ENCODE measurements around the gene NAALAD2.
"Not testable (repeated sequence)": the region's sequence is repeated elsewhere in the genome, so short reads cannot be mapped to it uniquely, and the experiment has no call there.

NAALAD2 gene

DNA sequence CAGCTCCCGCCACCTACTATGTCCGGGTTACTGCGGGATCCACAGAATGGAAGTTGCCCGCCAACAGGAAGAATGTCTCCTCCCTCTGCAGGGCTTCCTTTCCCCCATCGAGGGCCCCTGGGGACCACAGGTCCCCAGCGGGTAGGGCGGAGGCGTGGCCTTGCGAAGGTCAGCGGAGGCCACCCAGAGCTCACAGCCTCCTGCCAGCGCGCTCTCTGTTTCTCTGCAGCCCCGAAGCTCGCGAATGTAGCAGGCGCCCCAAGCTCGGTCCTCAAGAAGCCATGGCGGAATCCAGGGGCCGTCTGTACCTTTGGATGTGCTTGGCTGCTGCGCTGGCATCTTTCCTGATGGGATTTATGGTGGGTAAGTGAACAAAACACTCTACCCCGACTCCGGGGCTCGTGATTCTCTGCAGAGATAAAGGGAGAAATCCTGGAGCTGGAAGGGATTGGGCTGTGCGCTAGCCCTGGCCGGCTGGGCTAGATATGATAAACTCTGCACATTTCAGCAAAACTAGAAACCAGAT is at the start of gene NAALAD2:
Gene NAALAD2 (plus strand): TSS at position 186 of the 526 bp plus-strand sequence. CDS start 96 bp downstream, at position 282.
- DNase-seq: no peak

DNA sequence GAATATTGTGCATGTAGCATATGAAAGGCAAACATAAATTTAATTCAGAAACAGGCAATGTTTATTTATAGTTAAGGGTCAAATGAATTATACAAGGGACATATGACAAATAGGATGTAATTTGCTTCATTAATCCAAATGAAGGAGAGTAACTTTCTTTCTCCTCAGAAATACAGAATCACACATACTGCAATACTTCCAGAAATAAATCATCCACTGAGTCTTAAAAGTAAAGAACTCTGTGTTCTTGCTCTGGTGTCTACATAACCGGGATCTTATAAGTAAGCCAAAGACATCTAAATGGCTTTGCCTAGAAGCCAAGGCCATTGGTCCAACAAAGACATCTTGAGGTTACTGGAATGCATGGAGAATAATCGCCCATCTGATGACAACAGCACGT is 48.8 kb upstream of the NAALAD2 start, which contains the start of gene UBTFL1:
Gene UBTFL1 (plus strand): TSS at position 301 of the 400 bp plus-strand sequence. CDS start 0 bp downstream, at position 301.
- DNase-seq: not testable (repeated sequence)

DNA sequence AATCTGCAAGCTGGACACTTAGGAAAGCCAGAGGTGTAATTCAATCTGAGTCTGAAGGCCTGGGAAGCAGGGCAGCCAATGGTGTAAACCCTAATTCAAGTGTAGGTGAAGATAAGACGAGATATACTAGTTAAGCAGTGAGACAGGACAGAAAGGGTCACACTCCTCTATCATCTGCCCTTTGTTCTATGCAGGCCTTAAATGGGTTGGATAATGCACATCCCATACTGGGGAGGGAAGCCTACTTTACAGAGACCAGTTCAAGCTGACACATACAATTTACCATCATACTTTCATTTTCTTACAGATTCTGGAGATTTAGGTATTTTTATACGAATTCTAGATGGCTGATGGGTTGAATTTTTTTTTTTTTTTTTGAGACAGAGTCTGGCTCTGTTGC is 45.7 kb upstream of the NAALAD2 start:
- not testable (repeated sequence) for DNase-seq

DNA sequence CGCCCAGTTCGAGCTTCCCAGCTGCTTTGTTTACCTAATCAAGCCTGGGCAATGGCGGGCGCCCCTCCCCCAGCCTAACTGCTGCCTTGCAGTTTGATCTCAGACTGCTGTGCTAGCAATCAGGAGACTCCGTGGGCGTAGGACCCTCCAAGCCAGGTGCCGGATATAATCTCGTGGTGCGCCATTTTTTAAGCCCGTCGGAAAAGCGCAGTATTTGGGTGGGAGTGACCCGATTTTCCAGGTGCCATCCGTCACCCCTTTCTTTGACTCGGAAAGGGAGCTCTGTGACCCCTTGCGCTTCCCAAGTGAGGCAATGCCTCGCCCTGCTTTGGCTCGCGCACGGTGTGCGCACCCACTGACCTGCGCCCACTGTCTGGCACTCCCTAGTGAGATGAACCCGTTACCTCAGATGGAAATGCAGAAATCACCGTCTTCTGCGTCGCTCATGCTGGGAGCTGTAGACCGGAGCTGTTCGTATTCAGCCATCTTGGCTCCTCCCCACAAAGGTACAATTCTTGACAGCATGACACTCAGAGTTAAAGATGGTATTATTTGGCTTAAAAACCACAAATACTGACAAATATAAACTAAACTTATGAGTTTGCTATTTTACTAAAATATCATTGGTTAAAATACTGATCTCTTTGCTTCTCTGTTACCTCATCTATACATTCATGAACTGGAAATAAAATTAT is 39.1 kb upstream of the NAALAD2 start:
- not testable (repeated sequence) for DNase-seq

DNA sequence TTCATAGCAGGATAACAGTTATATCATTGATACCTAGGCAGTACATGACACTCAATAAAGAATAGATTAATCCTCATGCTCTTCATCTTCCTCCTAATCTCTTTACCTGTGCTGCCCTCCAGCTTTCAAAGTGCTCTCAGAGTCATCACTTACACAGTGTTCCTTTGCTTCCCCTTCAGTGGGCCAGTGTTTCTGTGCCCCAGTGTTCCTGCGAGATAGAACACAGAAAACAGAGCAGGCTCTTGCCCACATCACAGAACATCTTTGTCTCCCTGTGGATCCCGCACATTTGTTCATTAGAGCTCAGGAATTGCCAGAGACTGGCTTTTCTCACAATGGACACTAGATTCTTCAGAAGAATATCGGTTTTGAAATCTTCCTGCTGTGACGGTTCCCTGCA is 36.2 kb upstream of the NAALAD2 start:
- not testable (repeated sequence) for DNase-seq

DNA sequence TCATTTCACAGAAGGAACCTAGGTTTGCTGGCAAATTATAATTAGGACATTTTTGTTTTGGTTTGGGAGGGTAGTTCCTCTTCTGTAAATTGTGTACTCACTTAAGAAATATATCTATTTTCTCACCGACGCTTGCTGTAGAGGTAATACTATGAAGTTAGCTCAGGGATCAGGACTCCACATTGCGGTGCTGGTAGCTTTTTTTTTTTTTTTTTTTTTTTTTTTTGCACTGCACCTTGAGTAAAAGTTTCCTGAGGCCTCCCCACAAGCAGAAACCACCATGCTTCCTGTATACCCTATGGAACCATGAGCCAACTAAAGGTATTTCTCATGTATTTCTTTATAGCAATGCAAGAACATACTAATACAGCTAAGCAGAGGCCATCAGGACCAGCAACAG is 34.0 kb upstream of the NAALAD2 start:
- DNase-seq: no peak

DNA sequence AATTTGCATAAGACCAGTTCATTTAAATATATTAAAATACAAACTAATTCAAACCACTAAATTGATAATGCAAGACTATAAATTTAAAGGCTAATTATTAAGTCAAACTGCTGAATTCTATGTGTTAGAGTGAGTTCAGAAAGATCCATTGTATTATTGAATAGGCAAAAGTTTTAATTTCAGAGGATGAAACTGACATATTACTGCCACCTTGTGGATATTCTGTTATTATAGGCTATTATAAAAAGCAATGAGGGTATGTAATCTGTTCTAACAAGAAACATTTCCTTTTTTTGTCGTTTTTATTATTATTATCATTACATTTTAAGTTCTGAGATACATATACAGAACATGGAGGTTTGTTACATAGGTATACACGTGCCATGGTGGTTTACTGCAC is 20.9 kb upstream of the NAALAD2 start:
- no peak for DNase-seq

DNA sequence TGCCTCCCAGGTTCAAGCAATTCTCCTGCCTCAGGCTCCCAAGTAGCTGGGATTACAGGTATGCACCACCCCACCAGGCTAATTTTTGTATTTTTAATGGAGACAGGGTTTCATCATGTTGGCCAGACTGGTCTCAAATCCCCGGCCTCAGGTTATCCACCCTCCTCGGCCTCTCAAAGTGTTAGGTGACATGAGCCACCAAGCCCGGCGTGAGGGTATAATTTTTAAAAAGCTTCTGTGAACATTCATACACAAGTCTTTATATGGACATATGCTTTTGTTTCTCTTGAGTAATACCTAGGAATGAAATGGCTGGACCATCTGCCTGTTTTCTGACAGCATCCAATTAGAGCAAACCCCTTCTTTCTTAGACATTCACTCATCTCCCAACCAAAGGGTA is 14.3 kb upstream of the NAALAD2 start:
- no peak for DNase-seq

DNA sequence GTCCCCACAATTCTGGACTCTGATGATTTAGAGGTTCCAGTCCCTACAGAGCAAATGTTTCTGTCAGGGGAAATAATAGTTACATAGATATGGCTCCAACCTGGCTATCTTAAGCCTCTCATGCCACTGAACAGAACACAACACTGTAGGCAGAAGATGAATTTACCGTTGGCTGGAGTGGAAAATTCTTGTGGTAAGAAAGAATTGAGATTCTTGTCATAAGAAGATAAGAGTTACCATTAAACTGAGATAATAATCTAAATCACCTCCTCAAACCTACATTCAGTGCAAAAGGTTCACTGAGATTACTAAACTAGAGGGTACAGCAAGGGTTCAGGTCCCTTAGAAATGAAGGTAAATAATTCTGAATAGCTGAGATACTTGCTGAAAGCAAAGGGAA is 10.1 kb upstream of the NAALAD2 start:
- DNase-seq: no peak

DNA sequence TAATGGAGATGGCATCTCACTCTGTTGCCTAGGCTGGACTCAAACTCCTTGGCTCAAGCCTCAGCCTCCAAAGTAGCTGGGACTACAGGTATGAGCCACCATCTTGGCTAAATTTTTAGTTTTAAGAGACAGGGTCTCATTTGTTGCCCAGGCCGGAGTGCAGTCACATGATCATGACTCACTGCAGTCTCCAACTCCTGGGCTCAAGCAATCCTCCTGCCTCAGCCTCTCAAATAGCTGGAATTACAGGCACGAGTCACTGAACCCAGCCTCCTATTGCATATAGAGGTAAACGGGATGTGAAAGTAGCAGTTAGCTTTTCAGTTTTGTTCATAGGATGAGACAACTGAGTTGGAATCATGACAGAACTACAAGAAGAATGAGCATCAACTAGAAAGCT is 9.5 kb upstream of the NAALAD2 start:
- DNase-seq: no peak

DNA sequence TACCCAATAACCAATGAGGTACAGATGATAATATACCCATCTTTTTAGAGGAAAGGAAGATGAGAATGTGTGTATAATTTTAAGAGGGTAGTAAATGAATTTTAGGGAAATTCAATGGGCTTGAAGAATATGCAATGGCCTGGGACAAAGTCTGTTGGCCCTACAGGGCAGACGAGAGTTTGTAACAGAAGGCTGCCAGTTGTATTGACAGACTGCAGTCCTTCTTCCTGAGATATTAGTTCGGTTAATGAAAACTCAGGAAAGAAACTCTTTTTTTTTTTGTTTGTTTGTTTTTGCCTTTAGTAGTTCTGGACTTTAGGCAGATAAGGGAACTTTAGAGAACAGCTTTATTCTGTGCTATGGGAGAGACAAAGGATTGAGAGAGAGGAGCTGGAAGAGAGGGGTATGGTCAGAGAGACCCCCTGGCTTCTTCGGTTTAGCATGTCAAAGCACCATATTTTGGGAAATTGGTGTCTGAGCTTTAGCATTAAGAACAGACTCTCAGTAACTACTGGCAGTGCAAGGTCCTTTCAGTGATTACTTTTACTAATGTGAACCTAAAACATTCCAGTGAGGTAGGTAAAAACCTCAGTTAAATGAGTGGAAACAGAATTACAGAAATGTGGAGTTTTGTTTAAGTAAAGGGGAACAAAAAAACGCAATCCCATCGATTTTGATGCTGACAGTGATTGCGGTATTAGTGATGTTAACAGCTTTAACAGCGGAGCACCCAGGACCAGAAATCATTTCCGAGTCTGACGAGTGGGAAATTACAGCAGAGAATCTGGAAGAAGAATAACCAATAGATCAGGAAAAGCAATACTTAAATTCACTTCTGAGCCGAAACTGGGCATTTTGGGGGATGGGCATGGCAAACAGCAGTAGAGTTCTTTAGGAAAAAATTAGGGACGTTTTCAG is 644 bp upstream of the NAALAD2 start:
- no peak for DNase-seq

DNA sequence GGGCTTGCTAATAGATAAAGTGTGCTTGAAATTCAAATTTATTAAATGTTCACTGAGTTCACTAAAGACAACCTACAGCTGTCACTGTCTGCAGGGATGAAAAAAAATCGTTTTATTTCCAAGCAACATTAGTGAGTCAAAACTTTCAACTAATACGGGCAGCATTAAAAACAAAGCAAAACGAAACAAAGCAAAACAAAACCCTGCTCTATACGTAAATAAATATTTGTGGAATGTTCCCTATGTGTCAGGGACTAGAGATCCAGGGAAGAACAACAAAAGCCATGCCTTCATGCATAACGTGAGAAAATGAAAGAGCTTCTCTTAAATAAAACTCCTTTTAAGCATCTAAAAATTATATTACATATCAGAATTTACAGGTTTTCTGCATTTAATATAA is 553 bp downstream of the NAALAD2 start:
- no peak for DNase-seq

DNA sequence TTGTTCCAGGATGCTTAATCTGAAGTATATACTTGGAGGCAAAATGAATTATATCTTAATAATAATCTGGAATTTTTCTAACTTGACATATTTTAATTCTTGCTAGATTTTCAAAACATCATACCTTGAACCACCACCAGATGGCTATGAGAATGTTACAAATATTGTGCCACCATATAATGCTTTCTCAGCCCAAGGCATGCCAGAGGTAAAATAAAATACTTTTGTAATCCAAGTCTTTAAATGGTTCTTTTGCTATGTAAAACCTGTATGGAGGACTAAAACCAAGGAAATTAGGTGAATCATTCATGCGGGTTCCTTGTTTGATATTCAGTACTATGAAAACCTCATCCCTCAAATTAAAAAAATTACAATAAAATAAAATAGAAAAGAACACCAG is 14.4 kb downstream of the NAALAD2 start:
- no peak for DNase-seq

DNA sequence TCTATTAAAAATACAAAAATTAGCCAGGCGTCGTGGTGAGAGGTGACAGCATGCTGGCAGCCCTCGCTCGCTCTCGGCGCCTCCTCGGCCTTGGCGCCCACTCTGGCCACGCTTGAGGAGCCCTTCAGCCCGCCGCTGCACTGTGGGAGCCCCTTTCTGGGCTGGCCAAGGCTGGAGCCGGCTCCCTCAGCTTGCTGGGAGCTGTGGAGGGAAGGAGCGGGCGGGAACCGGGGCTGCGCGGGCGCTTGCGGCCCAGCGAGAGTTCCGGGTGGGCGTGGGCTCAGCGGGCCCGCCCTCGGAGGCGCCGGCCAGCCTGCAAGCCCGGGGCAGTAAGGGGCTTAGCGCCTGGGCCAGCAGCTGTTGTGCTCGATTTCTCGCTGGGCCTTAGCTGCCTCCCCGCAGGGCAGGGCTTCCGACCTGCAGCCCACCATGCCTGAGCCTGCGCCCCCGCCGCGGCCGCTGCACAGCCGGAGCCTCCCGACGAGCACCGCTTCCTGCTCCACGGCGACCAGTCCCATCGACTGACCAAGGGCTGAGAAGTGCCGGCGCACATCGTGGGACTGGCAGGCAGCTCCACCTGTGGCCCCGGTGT is 32.6 kb downstream of the NAALAD2 start:
- not testable (repeated sequence) for DNase-seq

DNA sequence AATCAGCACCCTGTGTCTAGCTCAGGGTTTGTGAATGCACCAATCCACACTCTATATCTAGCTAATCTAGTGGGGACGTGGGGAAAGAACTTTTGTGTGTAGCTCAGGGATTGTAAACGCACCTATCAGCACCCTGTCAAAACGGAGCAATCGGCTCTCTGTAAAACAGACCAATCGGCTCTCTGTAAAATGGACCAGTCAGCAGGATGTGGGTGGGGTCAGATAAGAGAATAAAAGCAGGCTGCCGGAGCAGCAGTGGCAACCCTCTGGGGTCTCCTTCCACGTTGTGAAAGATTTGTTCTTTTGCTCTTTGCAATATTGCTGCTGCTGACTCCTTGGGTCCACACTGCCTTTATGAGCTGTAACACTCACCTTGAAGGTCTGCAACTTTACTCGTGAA is 33.2 kb downstream of the NAALAD2 start:
- DNase-seq: not testable (repeated sequence)

DNA sequence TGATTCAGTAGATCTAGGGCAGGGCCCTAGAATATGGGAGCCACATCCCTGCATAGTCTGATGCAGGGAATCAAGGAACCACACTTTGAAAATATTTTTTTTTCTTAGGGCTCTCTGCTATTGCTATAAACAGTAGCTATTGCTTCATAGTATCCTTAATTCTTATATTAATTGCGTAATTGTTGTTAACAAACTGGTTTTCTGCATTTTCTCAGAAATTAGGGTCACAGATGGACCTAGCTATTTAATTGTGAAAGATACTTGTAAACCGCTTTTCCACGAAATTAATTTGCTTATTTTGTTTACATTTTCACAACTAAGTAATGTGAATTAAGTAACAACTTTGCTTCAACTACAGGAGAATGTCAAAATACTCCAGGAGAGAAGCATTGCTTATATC is 34.1 kb downstream of the NAALAD2 start:
- DNase-seq: no peak

DNA sequence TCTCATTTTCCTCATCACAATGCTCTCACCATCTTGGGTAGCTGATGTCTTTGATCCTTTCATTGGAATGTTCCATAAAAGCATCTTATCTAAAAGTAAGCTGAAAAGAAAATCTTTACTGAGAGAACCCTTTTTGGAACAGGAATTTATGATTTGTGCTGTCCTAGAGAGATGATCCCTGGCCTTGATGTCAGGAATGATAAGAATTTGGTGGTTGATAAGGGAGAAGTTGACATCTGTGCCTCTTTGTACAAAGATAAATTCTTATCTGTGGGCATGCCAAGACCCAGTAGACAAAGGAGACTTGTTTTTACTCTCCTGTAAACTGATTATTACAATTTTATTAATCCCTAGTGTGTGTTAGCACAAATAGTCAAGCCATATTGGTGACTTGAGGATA is 36.9 kb downstream of the NAALAD2 start:
- DNase-seq: no peak

DNA sequence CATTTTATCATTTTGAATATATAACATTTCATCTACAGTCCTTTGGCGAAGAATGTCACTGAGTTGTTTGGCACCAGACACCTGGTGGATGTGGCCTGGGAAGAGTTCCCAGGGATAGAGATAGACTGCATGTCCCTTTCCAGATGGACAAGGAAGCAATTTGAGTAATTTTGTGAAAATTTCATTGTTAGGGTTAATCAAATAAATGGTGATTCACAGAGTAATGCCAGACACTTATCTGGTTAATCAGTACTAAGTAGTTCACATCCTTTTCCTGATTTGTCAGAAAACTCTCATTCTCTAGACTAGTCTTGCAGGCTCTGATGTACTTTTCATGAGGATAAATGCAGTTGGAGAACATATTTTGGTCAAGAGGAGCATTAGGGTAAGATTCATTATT is 41.6 kb downstream of the NAALAD2 start:
- DNase-seq: no peak

DNA sequence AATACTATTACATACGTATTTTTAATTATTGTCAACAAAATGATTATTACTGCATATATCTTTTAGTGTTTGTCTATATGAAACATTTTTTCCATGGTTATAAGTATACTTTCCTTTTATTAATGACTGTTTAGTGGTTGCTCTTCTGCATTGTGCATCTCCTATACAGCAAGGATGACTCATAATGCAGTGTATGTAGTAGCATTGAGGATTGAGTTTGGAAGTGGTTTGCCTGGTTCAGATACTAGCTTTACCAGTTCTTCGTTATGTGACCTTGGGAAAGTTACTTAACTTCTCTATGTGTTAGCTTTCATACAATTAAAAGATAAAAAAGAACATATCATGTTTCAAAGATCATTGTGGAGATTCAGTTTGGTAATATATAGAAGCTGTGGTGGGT is 44.3 kb downstream of the NAALAD2 start:
- DNase-seq: no peak

DNA sequence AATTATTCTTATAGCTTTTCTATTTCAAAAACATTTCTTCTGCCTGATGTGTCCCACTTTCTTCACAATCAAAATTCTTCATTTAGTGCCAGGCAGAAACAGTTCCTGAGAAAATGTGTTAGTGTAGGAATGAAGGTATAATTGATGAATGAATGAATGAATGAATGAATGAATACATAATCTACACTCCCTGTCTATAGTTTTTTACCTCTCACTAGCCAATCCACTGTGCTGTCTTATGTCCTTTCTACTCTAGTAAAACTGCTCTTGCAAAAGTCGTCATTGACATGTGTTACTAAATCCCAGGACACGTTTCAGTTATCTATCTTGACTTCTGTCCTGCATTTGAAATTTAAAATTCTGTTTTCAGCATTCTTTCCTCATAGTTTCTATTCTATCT is 45.5 kb downstream of the NAALAD2 start:
- DNase-seq: no peak

DNA sequence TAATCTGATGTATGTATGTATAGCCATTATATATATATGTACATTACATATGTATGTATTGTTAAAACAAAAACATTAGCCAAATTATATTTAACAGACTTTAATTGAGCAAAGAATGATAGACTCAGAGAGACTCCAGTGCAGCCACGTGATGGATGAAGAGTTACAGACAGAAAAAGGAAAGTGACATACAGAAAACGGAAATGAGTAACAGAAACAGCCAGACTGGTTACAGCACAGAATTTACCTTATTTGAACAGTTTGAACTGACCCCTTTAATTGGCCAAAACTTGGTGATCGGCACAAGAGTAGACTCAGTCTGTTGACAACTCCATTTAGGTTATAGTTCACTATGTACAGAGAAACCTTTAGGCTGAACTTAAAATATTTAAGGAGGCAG is 53.4 kb downstream of the NAALAD2 start:
- DNase-seq: no peak

DNA sequence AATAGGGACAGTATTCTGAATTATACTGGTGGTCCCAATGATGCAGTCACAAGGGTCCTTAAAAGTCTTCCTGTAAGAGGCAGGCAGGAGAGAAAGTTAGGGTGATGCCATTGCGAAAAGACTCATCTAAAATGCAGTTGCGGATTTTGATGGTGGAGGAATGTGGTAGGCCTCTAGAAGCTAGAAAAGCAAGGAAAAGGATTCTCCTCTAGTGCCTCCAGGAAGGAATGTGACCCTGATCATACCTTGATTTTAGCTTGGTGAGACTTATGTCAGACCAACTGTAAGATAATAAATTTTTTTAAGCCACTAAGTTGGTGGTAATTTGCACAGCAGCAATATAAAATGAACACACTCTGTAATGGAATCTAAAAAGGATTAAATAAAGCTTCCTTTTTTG is 54.5 kb downstream of the NAALAD2 start:
- DNase-seq: no peak

DNA sequence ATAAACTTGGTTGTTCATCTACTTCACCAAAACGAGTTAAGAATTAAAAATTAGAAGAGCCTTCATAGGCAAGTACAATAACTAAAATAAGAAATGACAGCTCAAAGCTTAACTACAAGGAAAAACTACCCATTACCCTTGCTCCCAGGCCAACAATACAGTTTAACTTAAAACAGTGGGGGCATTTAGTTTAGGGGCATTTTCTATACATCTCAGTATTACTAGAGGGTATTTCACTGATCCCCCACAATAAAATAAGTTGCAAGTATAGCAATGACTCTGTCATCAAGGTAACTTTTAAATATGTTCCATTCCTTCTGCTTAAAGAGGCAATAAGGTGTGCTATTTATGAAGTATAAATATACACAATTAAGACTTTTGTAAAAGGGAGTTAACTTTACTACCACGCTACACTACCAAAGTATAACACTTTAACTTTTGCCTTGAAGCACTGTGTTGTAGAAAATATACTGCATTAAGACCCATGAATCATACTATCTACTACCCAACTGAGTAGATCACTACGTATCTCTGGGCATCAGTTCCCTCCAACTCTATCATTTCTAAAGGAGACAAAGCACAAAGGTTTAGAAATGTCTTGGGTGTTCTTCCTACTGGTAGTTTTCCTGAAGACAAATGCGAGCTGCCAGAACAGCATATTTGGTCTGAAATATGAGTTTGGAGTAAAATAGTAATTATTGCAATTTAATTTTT is 58.6 kb downstream of the NAALAD2 start:
- DNase-seq: no peak

Data from CD4-positive, alpha-beta T cell treated with Interleukin-4 for 4 hours (primary cell).